Measurements from ENCODE around the gene ERFL.
"Not testable (repeated sequence)": the region's sequence is repeated elsewhere in the genome, so short reads cannot be mapped to it uniquely, and the experiment has no call there.

The ERFL gene

GRCh38 chr19:41876847-41877832 is 51.1 kb downstream of the ERFL start, which contains the start of gene CD79A:
Gene CD79A (plus strand): TSS chr19:41877279. CDS start chr19:41877305, 26 bp downstream.
- DNase-seq (ENCODE audit: low read depth) = no peak

- not testable (repeated sequence) for DNase-seq (ENCODE audit: low read depth)
These were observed 52.3 kb downstream of the ERFL start for GRCh38 chr19:41875973-41876372.

GRCh38 chr19:41872775-41873647 is 55.2 kb downstream of the ERFL start:
- DNase-seq (ENCODE audit: low read depth) = peak; percentile 61

- DNase-seq (ENCODE audit: low read depth) = no peak
These were observed 55.9 kb downstream of the ERFL start for GRCh38 chr19:41872384-41872774.

GRCh38 chr19:41871573-41872383 is 56.5 kb downstream of the ERFL start:
- peak; percentile 69 for DNase-seq (ENCODE audit: low read depth)

- DNase-seq (ENCODE audit: low read depth) = no peak
These were observed 57.8 kb downstream of the ERFL start for GRCh38 chr19:41870401-41870873.

- DNase-seq (ENCODE audit: low read depth) = no peak
These were observed 58.8 kb downstream of the ERFL start for GRCh38 chr19:41869374-41869955.

GRCh38 chr19:41868989-41869300 is 59.3 kb downstream of the ERFL start:
- no peak for DNase-seq (ENCODE audit: low read depth)

- DNase-seq (ENCODE audit: low read depth) = no peak
These were observed 59.9 kb downstream of the ERFL start for GRCh38 chr19:41868120-41868988.

GRCh38 chr19:41866284-41866683 is 62.0 kb downstream of the ERFL start:
- no peak for DNase-seq (ENCODE audit: low read depth)

- DNase-seq (ENCODE audit: low read depth) = no peak
These were observed 63.9 kb downstream of the ERFL start for GRCh38 chr19:41864374-41864773.

GRCh38 chr19:41863209-41863931 is 64.9 kb downstream of the ERFL start:
- DNase-seq (ENCODE audit: low read depth) = no peak

- no peak for DNase-seq (ENCODE audit: low read depth)
These were observed 65.7 kb downstream of the ERFL start for GRCh38 chr19:41862445-41862986.

- DNase-seq (ENCODE audit: low read depth) = no peak
These were observed 66.4 kb downstream of the ERFL start for GRCh38 chr19:41861846-41862245.

GRCh38 chr19:41861116-41861768 is 67.0 kb downstream of the ERFL start:
- no peak for DNase-seq (ENCODE audit: low read depth)

GRCh38 chr19:41860419-41861115 is 67.7 kb downstream of the ERFL start:
- no peak for DNase-seq (ENCODE audit: low read depth)

GRCh38 chr19:41859618-41860418 is 68.4 kb downstream of the ERFL start, which contains the start of gene RPS19:
Gene RPS19 (plus strand): TSS chr19:41860255. CDS start chr19:41860775, 520 bp downstream.
- DNase-seq (ENCODE audit: low read depth) = peak; percentile 97

Data from activated T-cell treated with anti-CD3 and anti-CD28 coated beads for 48 hours (primary cell).